Immature natural killer cell (primary cell): ENCODE data around the gene DDX31. TPM values are rescaled to one million over a fixed set of nuclear protein-coding genes. Genes with fewer than 3 reads are reported as not detected.

Experiments used
- DNase-seq, 3 donors: peaks; one replicate each; pipeline ENCODE4 v3.0.0; 2022; ENCODE audit warnings: mixed read lengths in 1 of 3
- H3K27ac Mint-ChIP-seq, 6 donors: one replicate each; pipeline ENCODE4 v1.8.0; 2020; ENCODE audit warnings: mixed read lengths in 6 of 6, mild to moderate bottlenecking in 5 of 6, inconsistent platforms in 4 of 6, moderate library complexity in 3 of 6
- H3K27me3 Mint-ChIP-seq, 3 donors: one replicate each; pipeline ENCODE4 v1.8.0; 2020 to 2021; ENCODE audit warnings: low read depth in 3 of 3, mild to moderate bottlenecking in 3 of 3, mixed read lengths in 3 of 3, moderate library complexity in 3 of 3, inconsistent platforms in 1 of 3
- H3K36me3 Mint-ChIP-seq, 3 donors: one replicate each; pipeline ENCODE4 v1.8.0; 2020; ENCODE audit warnings: mixed read lengths in 3 of 3, inconsistent platforms in 2 of 3, mild to moderate bottlenecking in 2 of 3
- H3K4me1 Mint-ChIP-seq, 2 donors: one replicate each; pipeline ENCODE4 v1.8.0; 2020; ENCODE audit warnings: inconsistent platforms in 2 of 2, mild to moderate bottlenecking in 2 of 2, mixed read lengths in 2 of 2, moderate library complexity in 1 of 2
- H3K4me3 Mint-ChIP-seq, 5 donors: one replicate each; pipeline ENCODE4 v1.8.0; 2020; ENCODE audit warnings: mild to moderate bottlenecking in 5 of 5, mixed read lengths in 5 of 5, inconsistent platforms in 3 of 5, moderate library complexity in 3 of 5
- H3K9me3 Mint-ChIP-seq, 6 donors: one replicate each; pipeline ENCODE4 v1.8.0; 2020; ENCODE audit warnings: mild to moderate bottlenecking in 6 of 6, mixed read lengths in 6 of 6, inconsistent platforms in 4 of 6, moderate library complexity in 3 of 6
- polyA plus RNA-seq, 3 donors: library from polyadenylated mRNA; unstranded; fragments of 300-500 nt; fragmentation: Illumina TruSeq; gene quantifications; one replicate each; pipeline ENCODE4 v1.2.3, GENCODE V29; 2021

Gene DDX31
- polyA plus RNA-seq, 3 donors from 2014 or later = 2.1 to 6.4 (median 4.1) TPM

- Mint-ChIP-seq H3K4me3 (no peak overlapping the region), H3K4me1 (no peaks in the 10 kb centered on the region), H3K27ac (peak overlapping the region in 1 of 6 donors; percentile 4), H3K9me3 (no peaks in the 10 kb centered on the region), H3K27me3 (no peaks in the 10 kb centered on the region), H3K36me3 (peaks cover 20 to 43% (median 30%) of the 10 kb centered on the region in 3 donors)
- no peak for DNase-seq
Measured at GRCh38 chr9:132638240-132638639, 31.5 kb downstream of the DDX31 start.

GRCh38 chr9:132637801-132638200, 32.0 kb downstream of the DDX31 start:
- Mint-ChIP-seq H3K4me1 (no peaks in the 10 kb centered on the region), H3K36me3 (peaks cover 20 to 42% (median 30%) of the 10 kb centered on the region in 3 donors), H3K27ac (no peak overlapping the region), H3K4me3 (no peak overlapping the region), H3K27me3 (no peaks in the 10 kb centered on the region), H3K9me3 (no peaks in the 10 kb centered on the region)
- no peak for DNase-seq

DNA sequence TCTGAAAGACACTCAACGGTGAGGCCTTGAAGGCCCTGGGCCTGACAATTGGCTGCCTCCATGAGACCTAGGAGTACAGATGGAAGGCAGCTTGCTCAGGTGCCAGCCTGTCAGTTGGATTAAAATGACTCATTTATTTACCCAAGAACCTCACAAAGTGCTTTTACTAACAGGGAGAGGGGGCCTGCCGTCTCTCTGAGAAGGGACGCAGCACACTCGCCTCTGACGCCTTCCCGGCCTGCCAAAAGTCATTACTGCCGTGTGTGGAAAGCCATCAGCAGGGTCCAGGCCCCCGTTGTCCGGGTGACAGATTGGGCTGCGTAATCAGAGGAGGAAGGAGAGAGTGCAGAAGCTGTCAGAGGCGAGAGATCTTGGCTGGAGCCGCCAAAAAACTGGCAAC, 32.4 kb downstream of the DDX31 start:
- Mint-ChIP-seq H3K4me1 (no peaks in the 10 kb centered on the region), H3K27ac (no peak overlapping the region), H3K27me3 (no peaks in the 10 kb centered on the region), H3K4me3 (no peak overlapping the region), H3K36me3 (peaks cover 20 to 42% (median 30%) of the 10 kb centered on the region in 3 donors), H3K9me3 (no peaks in the 10 kb centered on the region)
- DNase-seq = no peak

- Mint-ChIP-seq H3K9me3 (no peaks in the 10 kb centered on the region), H3K27me3 (no peaks in the 10 kb centered on the region), H3K36me3 (peaks cover 37 to 44% (median 41%) of the 10 kb centered on the region in 3 donors), H3K4me3 (no peak overlapping the region), H3K27ac (no peak overlapping the region), H3K4me1 (no peaks in the 10 kb centered on the region)
- DNase-seq = no peak
Measured at GRCh38 chr9:132634327-132634726, 35.5 kb downstream of the DDX31 start.

GRCh38 chr9:132632413-132633129, 37.2 kb downstream of the DDX31 start:
- DNase-seq = no peak
- no peaks in the 10 kb centered on the region for H3K27me3 Mint-ChIP-seq
- no peaks in the 10 kb centered on the region for H3K4me1 Mint-ChIP-seq
- H3K36me3 Mint-ChIP-seq = peaks cover 33 to 44% (median 42%) of the 10 kb centered on the region in 3 donors
- no peak overlapping the region for H3K4me3 Mint-ChIP-seq
- no peak overlapping the region for H3K27ac Mint-ChIP-seq
- no peaks in the 10 kb centered on the region for H3K9me3 Mint-ChIP-seq

DNA sequence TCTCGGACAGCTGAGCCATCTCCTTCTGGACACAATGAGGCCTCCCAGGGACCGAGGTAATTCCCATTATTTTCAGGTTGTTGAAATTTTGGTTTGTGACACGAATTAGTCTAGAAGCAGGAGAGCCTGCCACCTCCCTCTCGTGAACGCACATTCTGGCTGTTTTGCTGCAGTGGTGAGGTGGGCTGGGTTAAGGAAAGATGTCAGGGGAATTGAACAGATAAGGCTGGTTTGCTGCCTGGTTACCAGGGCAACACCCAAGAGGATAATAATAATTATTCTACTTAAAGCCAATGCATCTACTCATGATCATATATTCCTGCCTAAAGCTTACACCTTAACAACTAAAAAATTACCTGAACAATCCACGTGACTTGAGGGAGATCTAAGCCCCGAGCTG, 38.1 kb downstream of the DDX31 start:
- Mint-ChIP-seq H3K36me3 (peaks cover 35 to 44% (median 43%) of the 10 kb centered on the region in 3 donors), H3K27me3 (no peaks in the 10 kb centered on the region)

GRCh38 chr9:132631280-132631679, 38.5 kb downstream of the DDX31 start:
- Mint-ChIP-seq H3K27me3 (no peaks in the 10 kb centered on the region), H3K36me3 (peaks cover 38 to 48% (median 45%) of the 10 kb centered on the region in 3 donors)
- no peak for DNase-seq

More for the DNA sequence above, 38.1 kb downstream of the DDX31 start:
- no peaks in the 10 kb centered on the region for H3K4me1 Mint-ChIP-seq
- no peak overlapping the region for H3K4me3 Mint-ChIP-seq
- DNase-seq = no peak
- H3K27ac Mint-ChIP-seq = no peak overlapping the region
- no peaks in the 10 kb centered on the region for H3K9me3 Mint-ChIP-seq

GRCh38 chr9:132630811-132631210, 39.0 kb downstream of the DDX31 start:
- H3K4me3 Mint-ChIP-seq = no peak overlapping the region
- no peak overlapping the region for H3K27ac Mint-ChIP-seq
- H3K9me3 Mint-ChIP-seq = no peaks in the 10 kb centered on the region
- no peak for DNase-seq
- H3K27me3 Mint-ChIP-seq = no peaks in the 10 kb centered on the region
- no peaks in the 10 kb centered on the region for H3K4me1 Mint-ChIP-seq
- peaks cover 39 to 53% (median 46%) of the 10 kb centered on the region in 3 donors for H3K36me3 Mint-ChIP-seq

More at GRCh38 chr9:132631280-132631679, 38.5 kb downstream of the DDX31 start:
- H3K27ac Mint-ChIP-seq = no peak overlapping the region
- H3K4me1 Mint-ChIP-seq = no peaks in the 10 kb centered on the region
- no peaks in the 10 kb centered on the region for H3K9me3 Mint-ChIP-seq
- no peak overlapping the region for H3K4me3 Mint-ChIP-seq

GRCh38 chr9:132630116-132630515, 39.7 kb downstream of the DDX31 start:
- Mint-ChIP-seq H3K4me1 (no peaks in the 10 kb centered on the region), H3K36me3 (peaks cover 39 to 59% (median 46%) of the 10 kb centered on the region in 3 donors), H3K9me3 (no peaks in the 10 kb centered on the region), H3K4me3 (no peak overlapping the region), H3K27me3 (no peaks in the 10 kb centered on the region), H3K27ac (no peak overlapping the region)
- DNase-seq = no peak

DNA sequence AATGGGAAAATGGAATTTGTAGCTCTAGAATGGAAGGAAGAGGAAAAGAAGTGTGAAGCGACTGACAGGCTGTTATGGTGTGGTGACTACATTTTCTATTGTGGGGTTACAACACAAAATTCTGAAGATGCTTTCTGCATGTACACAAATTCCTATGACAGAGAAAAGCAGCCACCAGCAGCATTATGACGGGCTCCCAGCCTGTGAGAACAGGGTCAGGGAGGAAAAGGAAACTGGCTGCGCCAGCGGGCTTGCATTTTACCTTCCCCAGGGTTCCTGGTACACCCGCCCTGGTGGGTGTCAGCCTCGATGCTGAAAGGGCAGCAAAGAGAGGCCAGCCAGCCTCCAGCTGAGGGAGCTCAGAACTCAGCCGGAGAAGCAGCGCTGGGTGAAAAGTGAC, 41.0 kb downstream of the DDX31 start:
- peaks cover 39 to 61% (median 52%) of the 10 kb centered on the region in 3 donors for H3K36me3 Mint-ChIP-seq

GRCh38 chr9:132627594-132627993, 42.2 kb downstream of the DDX31 start:
- Mint-ChIP-seq H3K27me3 (no peaks in the 10 kb centered on the region), H3K4me1 (no peaks in the 10 kb centered on the region), H3K4me3 (no peak overlapping the region), H3K9me3 (no peaks in the 10 kb centered on the region), H3K36me3 (peaks cover 39 to 64% (median 52%) of the 10 kb centered on the region in 3 donors), H3K27ac (no peak overlapping the region)
- no peak for DNase-seq

More for the DNA sequence above, 41.0 kb downstream of the DDX31 start:
- H3K4me3 Mint-ChIP-seq = no peak overlapping the region
- H3K4me1 Mint-ChIP-seq = no peaks in the 10 kb centered on the region
- no peak overlapping the region for H3K27ac Mint-ChIP-seq
- no peaks in the 10 kb centered on the region for H3K9me3 Mint-ChIP-seq
- no peak for DNase-seq
- no peaks in the 10 kb centered on the region for H3K27me3 Mint-ChIP-seq

DNA sequence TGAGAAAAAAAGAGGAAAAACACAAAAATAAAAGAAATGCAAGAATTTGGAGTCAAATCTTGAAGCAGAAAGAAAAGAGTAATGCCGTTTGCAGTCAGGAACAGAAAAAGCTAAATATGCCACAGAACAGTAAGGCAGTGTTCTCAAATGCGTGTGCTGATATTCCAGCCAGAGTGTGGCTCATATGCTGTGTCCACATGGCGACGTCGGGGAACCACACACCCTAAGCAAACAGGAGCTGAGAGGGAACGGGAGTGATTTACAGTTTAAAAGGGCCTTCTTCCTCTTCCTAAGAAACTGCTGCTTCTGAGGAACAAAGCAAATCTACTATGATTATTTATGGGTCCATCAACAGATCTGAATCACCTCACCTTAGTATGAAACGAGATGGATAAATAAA, 42.7 kb downstream of the DDX31 start:
- no peak for DNase-seq
- H3K36me3 Mint-ChIP-seq = peaks cover 37 to 64% (median 52%) of the 10 kb centered on the region in 3 donors
- no peak overlapping the region for H3K4me3 Mint-ChIP-seq
- H3K4me1 Mint-ChIP-seq = no peaks in the 10 kb centered on the region
- H3K27me3 Mint-ChIP-seq = no peaks in the 10 kb centered on the region
- no peak overlapping the region for H3K27ac Mint-ChIP-seq
- no peaks in the 10 kb centered on the region for H3K9me3 Mint-ChIP-seq

GRCh38 chr9:132626285-132626684, 43.5 kb downstream of the DDX31 start:
- Mint-ChIP-seq H3K27me3 (no peaks in the 10 kb centered on the region), H3K36me3 (peaks cover 39 to 64% (median 48%) of the 10 kb centered on the region in 3 donors), H3K27ac (no peak overlapping the region)

GRCh38 chr9:132622159-132622558, 47.6 kb downstream of the DDX31 start:
- peaks cover 1 to 2% of the 10 kb centered on the region in 2 donors for H3K4me1 Mint-ChIP-seq
- H3K36me3 Mint-ChIP-seq = peaks cover 27 to 57% (median 30%) of the 10 kb centered on the region in 3 donors
- no peaks in the 10 kb centered on the region for H3K9me3 Mint-ChIP-seq
- no peaks in the 10 kb centered on the region for H3K27me3 Mint-ChIP-seq
- DNase-seq = no peak
- H3K27ac Mint-ChIP-seq = no peak overlapping the region
- no peak overlapping the region for H3K4me3 Mint-ChIP-seq

More at GRCh38 chr9:132626285-132626684, 43.5 kb downstream of the DDX31 start:
- Mint-ChIP-seq H3K9me3 (no peaks in the 10 kb centered on the region), H3K4me3 (no peak overlapping the region), H3K4me1 (no peaks in the 10 kb centered on the region)
- no peak for DNase-seq

DNA sequence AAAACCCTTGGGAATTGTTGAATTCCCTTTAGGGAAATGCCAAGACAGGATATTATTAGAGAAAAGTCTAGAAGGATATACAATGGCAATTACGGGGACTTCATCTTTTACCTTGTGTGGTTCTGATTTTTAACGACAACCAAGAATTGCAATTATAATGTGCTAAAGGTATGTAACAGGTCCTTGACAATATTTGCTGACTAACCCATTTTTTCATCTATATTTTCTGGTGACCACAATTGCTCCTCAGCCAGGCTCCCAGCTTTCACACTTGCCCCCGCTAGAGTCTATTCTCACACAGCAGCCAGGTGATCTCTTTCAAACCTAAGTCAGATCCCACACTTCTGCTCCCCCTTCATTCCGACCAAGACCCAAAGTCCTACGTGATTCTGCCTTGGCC, 53.1 kb downstream of the DDX31 start:
- Mint-ChIP-seq H3K4me1 (peaks cover 10 to 15% of the 10 kb centered on the region in 2 donors), H3K27me3 (peaks cover 0 to 1% (median 0%) of the 10 kb centered on the region in 3 donors), H3K9me3 (no peaks in the 10 kb centered on the region), H3K36me3 (peaks cover 20 to 64% (median 47%) of the 10 kb centered on the region in 3 donors), H3K4me3 (no peak overlapping the region), H3K27ac (no peak overlapping the region)
- DNase-seq = no peak
